ELR (cell line): Measurements from ENCODE around the gene MAP1B.

ENCODE experiments used
- DNase-seq: peaks from one replicate; pipeline ENCODE4 v3.0.0-alpha.2; 2015; ENCODE audit warnings: low read depth

Gene MAP1B

DNA sequence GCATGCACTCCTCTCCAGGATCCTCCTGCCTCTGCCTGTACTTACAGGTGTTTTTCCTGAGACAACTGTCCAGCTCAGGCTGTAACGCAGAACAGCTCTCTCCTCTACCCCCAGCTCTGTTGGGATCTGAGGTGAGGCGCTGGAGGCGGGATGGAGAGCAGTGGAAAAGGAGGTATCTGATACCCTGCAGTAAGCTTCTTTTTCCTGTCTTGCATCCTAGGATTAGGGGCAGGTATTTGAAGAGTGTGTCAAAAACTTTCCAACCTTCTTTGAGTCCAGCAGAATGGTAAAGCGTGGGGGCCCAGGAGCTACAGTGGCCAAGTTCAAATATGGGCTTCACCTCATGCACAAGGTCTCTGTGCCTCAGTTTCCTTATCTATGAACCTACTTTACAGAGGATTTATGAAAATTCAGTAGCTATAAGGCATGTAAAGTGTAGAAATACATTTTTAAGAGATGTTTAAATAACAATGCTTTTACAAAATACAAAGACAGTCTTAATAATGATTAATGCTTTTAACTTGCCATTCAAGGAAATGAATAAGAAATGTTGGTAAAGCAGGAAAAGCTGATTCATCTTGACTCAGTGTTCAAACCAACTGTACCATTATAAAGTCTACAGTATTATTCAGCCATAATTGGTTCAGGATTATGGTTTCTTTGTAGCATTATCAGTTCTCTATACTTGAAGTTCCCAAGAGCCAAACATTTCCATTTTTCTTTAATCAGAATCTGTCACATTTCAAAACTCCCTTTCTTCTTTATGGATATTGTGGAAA is 26.1 kb downstream of the MAP1B start:
- peak; percentile 88 for DNase-seq

DNA sequence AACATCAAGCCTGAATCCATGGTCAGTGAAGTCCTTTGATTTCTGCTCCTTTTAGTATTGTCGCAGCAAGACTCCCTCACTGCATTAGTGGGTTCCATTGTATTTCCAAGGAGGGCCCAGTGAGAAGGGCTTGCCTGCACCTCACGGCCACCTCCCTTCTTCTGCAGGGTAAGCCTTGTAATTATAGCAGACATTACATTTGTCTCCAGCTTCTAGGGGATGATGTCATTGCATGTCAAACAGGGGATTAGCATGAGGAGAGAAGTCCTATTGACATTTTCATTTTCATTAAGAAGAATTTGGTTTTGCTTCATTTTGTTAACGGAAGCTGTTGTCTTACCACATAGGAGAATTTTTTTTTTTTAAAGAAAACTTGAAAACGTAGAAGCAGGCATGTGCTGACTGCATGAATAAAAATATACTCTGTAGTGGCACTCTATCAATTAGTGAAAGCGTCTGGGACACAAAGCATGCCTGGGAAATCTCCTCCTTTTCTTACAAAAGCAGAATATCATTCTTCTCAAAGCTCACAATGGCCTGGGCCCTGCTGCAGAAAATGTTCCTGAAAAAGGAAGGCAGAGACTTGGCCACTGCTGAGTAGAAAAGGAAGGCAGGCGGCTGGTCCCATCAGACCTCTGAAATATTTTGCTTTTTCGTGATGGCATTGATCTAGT is 27.1 kb downstream of the MAP1B start:
- peak; percentile 56 for DNase-seq

DNA sequence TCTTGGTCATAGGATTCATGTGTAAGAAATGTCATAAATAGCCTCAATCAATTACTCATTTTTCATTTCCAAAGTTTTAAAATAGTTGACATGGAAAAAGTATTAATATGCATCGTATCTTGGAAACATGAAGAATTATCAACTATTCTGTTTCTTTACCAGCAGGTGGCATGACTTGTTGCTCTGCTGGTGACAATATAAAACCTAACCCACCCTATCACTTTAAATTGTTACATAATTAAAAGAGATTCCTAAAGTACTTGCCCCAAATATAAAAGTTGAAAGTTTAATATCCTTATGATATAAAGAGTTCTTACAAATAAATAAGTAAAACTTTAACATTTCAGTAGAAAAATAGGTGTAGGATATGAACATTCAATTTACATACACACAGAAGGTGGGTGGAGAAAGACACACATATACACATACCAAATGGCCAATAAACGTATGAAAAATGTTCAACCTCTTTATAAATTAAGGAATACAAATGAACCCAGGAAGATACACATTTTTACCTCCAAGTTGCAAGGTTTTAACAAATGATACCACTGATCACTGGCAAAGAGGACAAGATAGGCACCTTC is 30.6 kb downstream of the MAP1B start:
- peak; percentile 61 for DNase-seq

DNA sequence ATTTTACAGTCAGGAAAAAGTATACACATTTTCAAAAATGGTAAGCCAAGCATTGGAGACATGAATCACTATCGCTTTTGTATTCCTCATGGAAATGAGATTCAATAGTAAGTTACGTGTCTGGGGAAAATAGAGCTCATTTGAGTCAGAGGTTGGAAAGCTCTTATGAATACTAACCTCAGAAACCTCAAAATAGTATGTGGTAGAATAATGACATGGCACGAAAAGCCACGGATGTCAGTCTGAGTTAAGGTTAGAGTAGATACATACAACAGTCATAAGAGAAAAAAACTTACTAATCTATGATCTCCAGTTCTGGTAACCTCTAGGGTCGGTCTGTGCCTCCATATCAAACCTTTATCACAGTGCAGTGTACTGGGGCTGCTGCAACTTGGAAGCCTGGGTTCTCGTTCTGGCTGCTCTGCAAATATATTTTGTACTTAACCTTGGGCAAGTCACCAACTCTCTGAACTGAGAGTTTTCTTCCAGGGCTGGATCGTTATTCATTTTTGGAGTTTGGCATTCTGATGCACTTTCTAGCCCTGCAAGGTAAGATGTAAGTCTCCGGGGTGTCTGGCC is 31.8 kb downstream of the MAP1B start:
- DNase-seq: peak; percentile 99

DNA sequence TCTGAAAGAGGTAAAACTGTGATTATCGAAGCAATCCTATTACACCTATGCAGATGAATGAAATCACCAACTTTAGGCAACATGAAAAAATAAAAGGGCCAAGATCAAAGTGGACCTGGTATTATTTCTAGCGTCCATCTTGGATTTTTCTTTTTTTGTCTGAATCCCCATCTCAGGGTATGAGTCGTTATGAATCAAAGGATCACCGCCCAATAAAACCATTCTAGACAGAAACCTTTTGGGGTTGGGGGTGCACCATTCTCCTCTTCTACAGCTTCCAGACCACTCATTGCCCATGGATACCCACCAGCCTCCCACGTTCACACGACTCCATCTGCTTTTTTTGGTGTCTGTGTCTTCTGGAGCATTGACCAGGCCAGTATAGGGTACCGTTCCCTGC is 33.4 kb downstream of the MAP1B start:
- peak; percentile 61 for DNase-seq

DNA sequence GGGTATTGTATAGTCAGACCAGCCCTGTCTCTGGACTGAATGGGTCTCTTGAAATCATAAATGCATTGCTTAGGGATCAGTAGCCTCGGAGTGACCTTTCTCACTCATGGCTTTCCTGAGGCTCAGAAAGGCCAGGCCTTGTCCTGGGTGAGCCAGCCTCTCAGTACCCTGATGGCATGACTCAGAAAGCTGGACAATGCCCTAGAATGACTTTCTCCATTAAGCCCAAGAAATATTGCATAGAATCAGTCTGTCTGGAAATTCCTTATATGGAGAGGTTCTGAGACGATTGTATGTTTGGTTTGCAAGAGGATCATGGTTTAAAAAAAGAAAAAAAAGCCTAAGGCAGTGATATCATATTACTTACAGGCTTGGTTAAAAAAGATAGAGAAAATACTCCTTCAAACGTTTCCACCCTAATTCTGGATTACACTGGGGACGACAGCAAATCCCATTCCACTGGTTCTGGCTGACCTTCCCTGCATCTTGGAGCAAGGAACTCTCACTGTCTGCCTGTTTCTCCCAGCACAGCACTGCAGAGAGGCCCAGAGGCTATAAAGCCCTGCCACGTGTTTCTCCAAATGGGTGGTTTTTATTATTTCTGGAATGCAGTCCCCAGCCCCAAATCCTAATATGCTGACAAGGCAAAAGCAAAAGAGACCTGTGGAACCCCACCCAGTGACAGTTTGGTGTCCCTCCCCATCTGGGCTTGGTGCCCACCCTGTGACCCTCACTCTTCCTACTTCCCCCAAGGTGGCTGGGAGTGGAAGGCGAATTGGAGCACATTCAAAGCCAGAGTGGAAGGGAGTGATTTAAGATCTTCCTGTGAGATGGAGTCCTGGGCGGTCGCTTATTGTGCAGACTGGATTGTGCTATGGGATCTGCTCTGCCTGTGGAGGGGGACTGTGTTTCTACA is 34.4 kb downstream of the MAP1B start:
- DNase-seq: peak; percentile 89

DNA sequence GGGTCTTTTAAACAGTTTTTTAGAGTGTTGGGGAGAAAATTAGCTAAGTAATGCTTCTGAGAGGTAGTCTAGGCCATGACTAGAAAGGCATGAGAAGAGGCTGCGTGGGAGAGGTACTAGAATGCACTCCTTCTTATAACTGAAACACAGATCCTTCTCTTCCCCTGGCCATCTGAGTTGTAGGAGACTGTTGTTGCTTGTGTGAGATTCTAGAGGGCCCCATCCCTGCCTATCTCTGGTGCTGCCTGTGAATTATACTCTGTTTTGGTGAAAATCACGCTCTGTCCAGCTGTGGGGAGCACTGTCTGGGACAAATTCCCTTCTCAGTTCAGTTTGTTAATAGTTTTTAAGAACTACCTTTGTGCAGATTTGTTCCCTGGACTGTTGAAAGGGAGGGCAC is 37.5 kb downstream of the MAP1B start:
- no peak for DNase-seq

DNA sequence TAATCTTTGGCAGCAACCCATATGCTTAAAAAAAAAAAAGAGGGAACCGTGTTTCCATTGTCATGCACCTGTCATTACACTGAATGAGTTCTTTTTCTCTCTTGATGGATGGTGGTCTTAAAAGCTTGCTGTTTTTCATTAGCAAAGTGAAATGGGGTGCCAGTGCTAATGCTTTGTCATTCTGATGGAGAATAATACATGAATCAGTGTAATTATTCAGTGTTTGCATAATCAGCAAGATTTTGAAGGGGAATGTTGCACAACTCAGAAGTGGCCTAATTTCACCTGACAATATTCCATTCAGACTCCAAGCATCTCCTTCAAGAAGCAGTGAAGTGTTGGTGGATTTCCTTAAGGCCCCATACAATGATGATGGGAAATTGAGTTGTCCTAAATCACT is 38.1 kb downstream of the MAP1B start:
- no peak for DNase-seq

DNA sequence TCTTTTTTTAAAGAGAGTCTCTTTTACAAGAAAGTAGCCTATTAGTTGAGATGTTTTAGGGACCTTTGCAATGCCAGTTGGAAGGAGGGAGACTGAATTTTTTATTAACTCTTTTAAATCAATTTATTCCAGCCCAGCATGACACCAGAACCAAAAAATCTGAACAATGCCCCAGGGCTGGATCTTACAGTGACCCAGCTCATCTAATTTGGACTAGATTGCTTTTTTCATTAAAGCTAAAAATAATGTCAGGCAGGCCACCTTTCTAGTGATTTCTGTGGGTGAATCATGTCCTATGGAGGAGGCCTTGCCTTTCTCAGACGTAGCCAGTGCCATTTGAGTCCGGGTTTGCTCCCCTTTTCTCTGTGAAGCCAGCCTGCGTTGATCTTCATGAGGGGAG is 38.8 kb downstream of the MAP1B start:
- DNase-seq: no peak

DNA sequence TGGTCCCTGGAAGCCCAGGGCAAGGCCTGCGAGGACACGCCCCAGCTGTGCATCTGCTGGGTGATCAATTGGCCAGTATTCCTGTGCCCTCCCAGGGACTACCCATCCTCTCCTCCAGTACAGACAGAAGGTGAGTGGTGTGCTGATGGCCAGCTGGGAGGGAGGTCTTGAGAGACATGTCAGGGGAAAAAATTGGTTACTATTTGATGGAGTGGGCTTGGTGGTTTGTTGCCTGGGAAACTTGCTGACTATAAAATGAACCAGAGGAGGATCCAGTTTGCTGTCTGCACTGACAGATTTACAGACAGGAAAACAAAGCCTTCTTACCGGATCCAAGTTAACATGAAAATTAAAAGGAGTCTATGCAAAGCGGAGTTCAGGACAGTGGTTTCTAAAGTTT is 40.3 kb downstream of the MAP1B start:
- no peak for DNase-seq

DNA sequence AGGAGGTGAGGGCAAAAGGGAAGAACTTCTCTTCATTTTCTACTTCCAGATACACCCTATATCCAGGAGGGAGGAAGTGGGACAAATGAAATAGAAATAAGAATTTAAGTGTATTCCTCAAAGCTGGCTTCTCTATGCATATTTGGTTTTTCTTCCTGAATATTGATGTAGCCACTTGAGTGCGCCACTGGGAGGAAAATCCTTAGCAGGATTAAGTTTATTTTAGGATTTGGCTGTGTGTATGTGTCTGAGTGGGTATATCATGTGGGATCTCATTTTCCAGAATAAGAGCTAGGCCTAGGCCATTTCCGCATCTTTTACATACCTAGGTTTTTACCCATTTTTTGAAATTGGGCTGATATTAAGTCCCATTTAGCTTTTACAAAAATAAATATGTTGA is 42.5 kb downstream of the MAP1B start:
- DNase-seq: no peak

DNA sequence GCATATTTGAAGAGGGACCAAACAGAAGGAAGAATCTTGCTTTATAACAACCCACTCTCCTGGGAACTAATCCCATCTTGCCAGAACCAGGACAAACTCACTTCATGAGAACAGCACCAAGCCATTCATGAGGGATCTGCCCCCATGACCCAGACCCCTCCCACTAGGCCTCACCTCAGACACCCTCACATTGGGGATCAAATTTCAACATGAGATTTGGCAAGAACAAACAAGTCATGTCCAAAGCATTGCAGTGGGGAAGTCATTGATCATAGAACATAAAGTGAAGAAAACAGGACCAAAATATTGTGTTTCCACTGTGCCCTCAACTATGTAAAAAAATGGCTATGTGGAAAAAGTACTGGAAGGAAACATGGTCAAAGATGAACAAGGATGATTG is 43.9 kb downstream of the MAP1B start:
- DNase-seq: no peak

DNA sequence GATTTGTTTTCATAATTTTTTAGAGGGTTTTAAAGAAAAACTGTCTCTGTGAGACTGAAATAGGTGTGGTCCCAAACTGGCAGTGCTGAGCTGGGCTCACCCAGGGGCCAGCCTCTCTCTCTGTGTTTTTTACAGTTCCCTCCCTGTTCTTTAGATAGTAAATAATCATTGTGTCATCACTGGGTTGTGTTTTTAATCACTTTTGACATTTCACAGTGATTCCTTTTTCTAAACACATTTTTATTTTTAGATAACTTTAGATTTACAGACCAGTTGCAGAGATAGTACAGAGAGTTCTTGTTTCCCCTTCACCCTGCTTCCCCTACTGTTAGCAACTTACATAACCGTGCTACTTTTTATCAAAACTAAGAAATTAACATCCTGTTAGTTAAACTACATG is 44.4 kb downstream of the MAP1B start:
- no peak for DNase-seq

DNA sequence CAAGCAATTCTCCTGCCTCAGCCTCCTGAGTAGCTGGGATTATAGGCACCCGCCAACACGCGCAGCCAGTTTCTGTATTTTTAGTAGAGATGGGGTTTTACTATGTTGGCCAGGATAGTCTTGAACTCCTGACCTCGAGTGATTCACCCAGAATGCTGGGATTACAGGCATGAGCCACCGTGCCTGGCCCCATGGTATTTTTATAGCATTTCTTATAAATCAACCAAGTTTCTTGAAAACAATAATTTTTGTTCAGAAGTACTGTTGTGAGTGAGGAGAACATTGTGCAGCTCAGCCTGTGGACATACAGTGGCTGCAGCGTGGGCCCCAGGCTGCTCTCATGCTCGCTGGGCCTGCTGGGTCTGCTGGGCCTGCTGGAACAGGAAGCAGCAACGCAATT is 45.3 kb downstream of the MAP1B start:
- DNase-seq: peak; percentile 66

DNA sequence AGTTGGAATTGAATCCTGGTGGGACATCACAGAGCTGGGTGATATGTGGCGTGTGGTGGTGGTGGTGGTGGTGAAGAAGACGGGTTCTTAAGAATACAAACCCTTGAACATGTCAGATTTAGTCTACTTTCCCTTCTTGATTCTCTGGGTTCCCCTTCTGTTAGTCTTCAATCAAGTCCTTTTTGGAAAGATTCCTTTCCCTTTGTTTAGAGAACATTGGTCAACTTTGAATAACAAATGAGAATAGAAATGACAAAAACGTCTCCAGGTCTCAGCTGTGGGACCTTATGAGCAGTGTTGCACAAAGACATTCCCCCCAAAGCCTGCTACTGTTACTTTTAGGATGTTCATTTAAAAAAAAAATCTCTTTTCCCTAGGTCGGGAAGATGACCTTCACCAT is 46.3 kb downstream of the MAP1B start:
- DNase-seq: no peak

DNA sequence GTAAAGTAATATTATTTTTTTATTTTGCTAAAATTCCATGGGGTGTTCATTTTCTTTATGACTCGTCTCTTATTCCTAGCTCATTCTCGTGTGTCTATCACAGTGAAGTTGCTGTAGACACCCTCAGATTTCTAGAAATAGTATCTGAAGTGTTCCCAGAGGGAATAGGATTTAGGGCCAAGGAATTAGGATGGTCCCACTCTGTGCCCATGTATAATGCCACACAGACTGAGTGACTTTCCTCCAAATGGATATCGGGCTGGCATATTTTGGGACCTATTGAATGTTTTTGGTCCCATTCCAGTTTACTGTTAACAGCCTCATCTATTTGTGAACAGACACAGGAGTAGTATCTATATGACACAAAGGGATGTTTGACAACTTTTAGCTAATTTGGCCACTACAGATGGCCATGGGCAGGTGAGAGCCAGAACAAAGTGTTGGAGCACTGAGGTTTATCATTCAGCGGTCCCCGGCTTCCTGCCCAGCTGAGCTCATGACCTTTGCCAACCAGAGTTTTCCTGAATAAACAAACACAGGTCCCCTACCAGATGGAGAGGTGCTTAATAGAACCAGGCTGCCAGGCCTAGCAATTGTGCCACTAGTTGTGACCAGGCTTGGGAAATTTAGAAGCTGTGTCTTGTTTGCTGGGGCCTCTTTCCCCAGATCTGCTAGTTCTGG is 46.9 kb downstream of the MAP1B start:
- no peak for DNase-seq

DNA sequence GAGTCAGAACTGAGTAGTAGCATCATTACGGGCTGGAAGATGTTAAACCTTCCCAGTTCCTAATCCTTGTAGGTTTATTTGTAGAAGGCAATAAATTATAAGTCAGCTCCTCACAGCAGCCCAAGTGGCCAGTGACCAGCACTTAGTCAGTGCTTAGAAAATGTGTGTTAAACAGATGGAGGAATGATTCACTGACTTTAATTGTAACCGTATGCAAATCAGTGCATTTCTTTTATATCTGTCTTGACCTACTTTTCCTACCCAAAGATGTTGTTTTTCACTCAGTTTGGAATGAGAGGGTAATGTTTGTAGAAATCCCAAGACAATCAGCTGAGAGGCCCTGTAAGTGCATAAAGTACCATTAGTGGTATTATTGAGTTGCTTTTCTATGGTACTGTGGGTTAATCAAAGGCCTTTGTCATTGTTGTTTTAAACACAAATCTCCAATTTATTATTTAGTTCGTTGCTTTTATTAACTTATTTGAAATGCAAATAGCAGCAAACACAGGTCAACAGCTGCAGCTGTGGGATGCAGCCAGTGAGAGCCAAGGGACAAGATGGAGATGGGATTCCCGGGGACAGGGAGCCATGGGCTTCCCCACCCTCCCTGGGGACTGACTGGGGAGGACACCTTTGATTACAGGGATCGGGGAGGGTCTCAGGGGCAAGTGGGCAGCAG is 49.8 kb downstream of the MAP1B start:
- peak; percentile 94 for DNase-seq

DNA sequence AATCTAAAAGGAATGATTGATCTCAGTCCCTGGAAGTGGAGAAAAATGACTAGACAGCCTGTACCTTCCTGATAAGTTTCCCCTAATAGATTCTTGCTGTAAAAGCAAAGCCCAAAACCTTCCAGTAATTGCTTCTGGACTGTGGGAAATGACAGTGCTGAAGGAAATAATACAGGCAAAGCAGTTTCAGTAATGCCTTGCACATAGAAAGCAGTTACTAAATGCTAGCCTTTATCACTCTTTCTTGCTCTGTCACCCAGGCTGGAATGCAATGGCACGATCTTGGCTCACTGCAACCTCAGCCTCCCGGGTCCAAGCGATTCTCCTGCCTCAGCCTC is 50.3 kb downstream of the MAP1B start:
- no peak for DNase-seq

DNA sequence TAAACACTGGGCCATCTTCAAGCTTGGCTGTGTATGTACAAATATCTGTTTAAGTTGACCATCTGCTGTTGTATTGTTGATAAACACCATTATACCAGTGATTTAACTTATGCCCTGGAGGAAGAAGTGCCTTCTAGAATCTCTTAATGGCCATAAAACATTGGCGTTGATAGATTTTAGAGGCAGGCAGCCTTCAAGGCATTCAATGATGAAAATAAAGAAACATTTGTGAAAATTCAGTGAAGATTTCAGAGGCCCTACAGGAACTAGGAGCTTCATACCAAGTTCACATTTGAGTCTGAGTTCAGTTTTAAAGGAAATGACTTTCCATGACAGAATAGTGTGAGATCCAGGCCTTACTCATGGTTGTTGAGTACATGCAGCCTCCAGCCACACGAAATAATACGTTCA is 52.2 kb downstream of the MAP1B start:
- DNase-seq: peak; percentile 84

DNA sequence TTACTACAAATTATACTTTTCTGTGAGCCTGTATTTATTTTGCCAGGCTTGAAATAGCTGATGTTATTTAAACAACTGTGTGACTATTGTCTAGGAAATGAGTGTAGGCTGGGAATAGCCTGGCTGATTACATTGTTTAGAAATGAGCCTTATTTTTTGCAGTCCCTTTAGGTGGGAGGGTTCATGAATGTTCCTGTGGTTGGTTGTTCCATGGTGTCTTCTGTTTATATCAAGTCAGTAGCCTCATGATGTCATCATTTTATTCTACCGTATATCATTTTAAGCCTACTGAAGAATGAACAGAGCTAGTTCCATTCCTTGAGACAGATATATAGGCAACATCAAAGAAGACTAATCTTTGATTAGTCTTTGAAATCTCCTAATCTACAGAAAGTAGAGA is 53.1 kb downstream of the MAP1B start:
- peak; percentile 91 for DNase-seq

DNA sequence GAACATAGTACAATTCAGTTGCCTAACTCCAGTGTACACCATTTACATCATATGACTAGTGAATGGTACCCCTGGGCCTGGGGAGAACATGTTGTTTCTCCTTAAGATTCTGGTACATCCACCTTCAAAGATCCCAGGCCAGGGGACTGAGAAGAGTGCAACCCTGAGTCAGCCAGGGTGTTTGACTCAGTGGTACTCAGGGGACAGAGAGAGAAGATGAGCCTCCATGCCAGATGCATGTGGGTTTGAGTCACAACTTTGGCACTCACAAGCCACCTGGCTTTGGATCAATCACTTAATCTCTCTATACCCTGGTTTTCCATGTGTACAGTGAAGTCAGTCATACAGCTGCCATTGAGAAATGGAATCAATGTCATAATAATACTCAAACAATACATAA is 53.7 kb downstream of the MAP1B start:
- DNase-seq: peak; percentile 69
